ENCODE results near the gene KLHDC8B. TPM values are rescaled to one million over a fixed set of nuclear protein-coding genes. Genes with fewer than 3 reads are reported as not detected.

KLHDC8B gene
- total and polyA plus RNA-seq, 9 of the 15 experiments (the other 6 are each of a cell fraction or from before 2014, with no cell fraction given), result 6.9 to 34.8 (median 25.2) TPM

DNA sequence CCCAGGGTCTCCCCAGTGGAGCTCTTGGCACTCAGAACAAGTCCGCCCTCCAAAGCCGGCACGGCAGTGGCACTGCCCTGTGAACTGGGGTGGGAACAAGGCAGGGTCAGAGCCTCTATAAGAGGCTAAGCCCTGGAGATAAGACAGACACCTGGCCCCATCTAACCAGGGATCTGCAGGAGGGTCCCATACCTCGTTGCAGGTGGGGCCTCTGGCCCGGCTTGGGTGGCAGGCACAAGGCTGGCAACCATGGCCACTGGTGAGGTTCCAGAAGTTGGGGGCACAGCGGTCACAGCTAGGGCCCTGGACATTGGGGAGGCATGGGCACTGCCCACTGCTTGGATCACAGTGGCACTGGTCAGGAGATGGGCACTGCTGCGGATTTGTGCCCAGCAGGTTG lies 47.2 kb upstream of the KLHDC8B start (continued):
- TF ChIP-seq PRPF4 (IDR thresholded peaks at IDR 0.05; ENCODE audit: insufficient read depth, low read depth, low read length, poor library complexity, severe bottlenecking) (no peak), CBFB (CRISPR knock-in tag; IDR thresholded peaks at IDR 0.05) (no peak), BACH1 (tag; IDR thresholded peaks at IDR 0.05) (no peak)

DNA sequence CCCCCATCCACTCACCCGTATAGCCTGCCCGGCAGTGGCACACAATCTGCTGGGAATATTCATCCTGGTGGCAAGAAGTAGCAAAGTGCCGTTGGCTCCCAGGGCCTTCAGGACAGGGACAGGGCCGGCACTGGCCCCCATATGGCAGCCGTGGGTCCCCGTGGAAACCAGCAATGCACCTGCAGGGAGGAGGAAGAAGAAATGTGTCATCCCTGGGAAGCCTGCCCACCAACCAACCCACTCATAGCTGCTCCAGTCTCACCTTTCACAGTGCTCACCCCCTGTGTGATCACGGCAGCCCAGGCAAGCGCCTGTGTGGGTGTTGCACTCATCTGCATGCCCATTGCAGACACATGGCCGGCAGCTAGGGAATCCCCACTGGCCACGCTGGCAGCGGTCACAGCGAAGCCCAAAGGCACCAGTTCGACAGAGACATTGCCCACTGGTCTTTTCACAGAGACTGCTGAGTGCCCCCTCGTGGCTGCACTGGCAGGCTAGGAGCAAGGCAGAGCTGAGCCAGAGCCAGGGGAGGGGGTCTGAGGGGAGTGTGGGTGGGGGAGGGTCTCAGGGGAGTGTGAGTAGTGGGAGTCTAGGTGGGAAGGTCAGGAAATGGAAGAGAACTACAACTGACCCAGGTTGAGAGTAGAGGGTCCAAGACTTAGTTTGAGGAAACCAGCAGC lies 46.3 kb upstream of the KLHDC8B start:
- Histone ChIP-seq H3K79me2 (ENCODE audit: control insufficient read depth, insufficient read depth, low read length) (peaks cover 5% of the 10 kb centered on the region), H2AFZ (ENCODE audit: low read depth, low read length) (no peak overlapping the region), H3K27ac (ENCODE audit: extremely low read depth, low read depth, low read length) (no peak overlapping the region), H3K4me2 (ENCODE audit: insufficient read depth, low read length) (no peak overlapping the region), H3K9me1 (ENCODE audit: control insufficient read depth, insufficient read depth, low read length) (no peaks in the 10 kb centered on the region), H4K20me1 (replicated peaks; ENCODE audit: control insufficient read depth, insufficient read depth, low read length) (no peaks in the 10 kb centered on the region), H3K9me3 (replicated peaks; ENCODE audit: control insufficient read depth, insufficient read depth, low read depth, low read length) (no peaks in the 10 kb centered on the region), H3K4me3 (no peak overlapping the region), H3K27me3 (ENCODE audit: control insufficient read depth in 2 of 2, insufficient read depth in 2 of 2, low read length in 2 of 2) (no peaks in the 10 kb centered on the region), H3K36me3 (ENCODE audit: control insufficient read depth, insufficient read depth, low read length) (0 out of 3 replicates have a peak, but pooled peaks cover 2% of the 10 kb centered on the region), H3K9ac (ENCODE audit: insufficient read depth in 1 of 2, low read depth in 2 of 2, low read length in 2 of 2) (peak overlapping the region in 1 of 2 experiments; percentile 68; a peak in 1 of 4 replicates), H3K4me1 (replicated peaks in 1 of 2; ENCODE audit: control insufficient read depth in 2 of 2, insufficient read depth in 2 of 2, low read length in 2 of 2) (peaks cover 0 to 31% of the 10 kb centered on the region in 2 experiments; a peak in 2 of 5 replicates)
- no peak for FAIRE-seq
- in situ Hi-C loops (cut with MboI) (no loop called here), intact Hi-C loops (cut with micrococcal nuclease) (no loop called here)
- 43% methylated on average over 8 of the region's 14 CpGs for WGBS (ENCODE audit: insufficient coverage, low coverage, missing lambda C conversion rate)
- no TSS peak for BruUV-seq (replicated peaks)
- CTCF ChIA-PET (ENCODE audit: low intra/inter-chr PET ratio), result no interaction called here
- POLR2A ChIA-PET, result no interaction called here
- DNase-seq (ENCODE audit: extremely low read depth in 1 of 4, low spot score in 3 of 4), result peak in 1 of 4 experiments; percentile 18
- ATAC-seq, result no peak
- TF ChIP-seq, protein P1, sequence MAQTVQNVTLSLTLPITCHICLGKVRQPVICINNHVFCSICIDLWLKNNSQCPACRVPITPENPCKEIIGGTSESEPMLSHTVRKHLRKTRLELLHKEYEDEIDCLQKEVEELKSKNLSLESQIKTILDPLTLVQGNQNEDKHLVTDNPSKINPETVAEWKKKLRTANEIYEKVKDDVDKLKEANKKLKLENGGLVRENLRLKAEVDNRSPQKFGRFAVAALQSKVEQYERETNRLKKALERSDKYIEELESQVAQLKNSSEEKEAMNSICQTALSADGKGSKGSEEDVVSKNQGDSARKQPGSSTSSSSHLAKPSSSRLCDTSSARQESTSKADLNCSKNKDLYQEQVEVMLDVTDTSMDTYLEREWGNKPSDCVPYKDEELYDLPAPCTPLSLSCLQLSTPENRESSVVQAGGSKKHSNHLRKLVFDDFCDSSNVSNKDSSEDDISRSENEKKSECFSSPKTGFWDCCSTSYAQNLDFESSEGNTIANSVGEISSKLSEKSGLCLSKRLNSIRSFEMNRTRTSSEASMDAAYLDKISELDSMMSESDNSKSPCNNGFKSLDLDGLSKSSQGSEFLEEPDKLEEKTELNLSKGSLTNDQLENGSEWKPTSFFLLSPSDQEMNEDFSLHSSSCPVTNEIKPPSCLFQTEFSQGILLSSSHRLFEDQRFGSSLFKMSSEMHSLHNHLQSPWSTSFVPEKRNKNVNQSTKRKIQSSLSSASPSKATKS (CRISPR knock-in tag; IDR thresholded peaks at IDR 0.05), result no peak
- TF ChIP-seq POLR3G (IDR thresholded peaks at IDR 0.05; ENCODE audit: extremely low read depth, insufficient read length, insufficient replicate concordance), result no peak
- TF ChIP-seq, protein P2, sequence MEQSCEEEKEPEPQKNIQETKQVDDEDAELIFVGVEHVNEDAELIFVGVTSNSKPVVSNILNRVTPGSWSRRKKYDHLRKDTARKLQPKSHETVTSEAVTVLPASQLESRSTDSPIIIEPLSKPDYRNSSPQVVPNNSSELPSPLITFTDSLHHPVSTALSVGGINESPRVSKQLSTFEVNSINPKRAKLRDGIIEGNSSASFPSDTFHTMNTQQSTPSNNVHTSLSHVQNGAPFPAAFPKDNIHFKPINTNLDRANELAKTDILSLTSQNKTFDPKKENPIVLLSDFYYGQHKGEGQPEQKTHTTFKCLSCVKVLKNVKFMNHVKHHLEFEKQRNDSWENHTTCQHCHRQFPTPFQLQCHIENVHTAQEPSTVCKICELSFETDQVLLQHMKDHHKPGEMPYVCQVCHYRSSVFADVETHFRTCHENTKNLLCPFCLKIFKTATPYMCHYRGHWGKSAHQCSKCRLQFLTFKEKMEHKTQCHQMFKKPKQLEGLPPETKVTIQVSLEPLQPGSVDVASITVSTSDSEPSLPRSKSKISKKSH (CRISPR knock-in tag; IDR thresholded peaks at IDR 0.05), result no peak
- TF ChIP-seq KLF1 (tag; IDR thresholded peaks at IDR 0.05), result no peak
- TF ChIP-seq, protein P3, sequence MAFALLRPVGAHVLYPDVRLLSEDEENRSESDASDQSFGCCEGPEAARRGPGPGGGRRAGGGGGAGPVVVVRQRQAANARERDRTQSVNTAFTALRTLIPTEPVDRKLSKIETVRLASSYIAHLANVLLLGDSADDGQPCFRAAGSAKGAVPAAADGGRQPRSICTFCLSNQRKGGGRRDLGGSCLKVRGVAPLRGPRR (CRISPR knock-in tag; IDR thresholded peaks at IDR 0.05), result no peak
- TF ChIP-seq RAD21 (CRISPR knock-in tag; conservative IDR thresholded peaks at IDR 0.05 in 1 of 2, IDR thresholded peaks at IDR 0.05 in 1 of 2), result 0 out of 4 replicates have a peak, but pooled peaks of 1 of the 2 experiments have one; percentile 20
- no peak for TF ChIP-seq PHB (CRISPR knock-in tag; IDR thresholded peaks at IDR 0.05)
- TF ChIP-seq, protein P4, sequence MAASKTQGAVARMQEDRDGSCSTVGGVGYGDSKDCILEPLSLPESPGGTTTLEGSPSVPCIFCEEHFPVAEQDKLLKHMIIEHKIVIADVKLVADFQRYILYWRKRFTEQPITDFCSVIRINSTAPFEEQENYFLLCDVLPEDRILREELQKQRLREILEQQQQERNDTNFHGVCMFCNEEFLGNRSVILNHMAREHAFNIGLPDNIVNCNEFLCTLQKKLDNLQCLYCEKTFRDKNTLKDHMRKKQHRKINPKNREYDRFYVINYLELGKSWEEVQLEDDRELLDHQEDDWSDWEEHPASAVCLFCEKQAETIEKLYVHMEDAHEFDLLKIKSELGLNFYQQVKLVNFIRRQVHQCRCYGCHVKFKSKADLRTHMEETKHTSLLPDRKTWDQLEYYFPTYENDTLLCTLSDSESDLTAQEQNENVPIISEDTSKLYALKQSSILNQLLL (CRISPR knock-in tag; IDR thresholded peaks at IDR 0.05; ENCODE audit: borderline replicate concordance), result no peak
- TF ChIP-seq BDP1 (IDR thresholded peaks at IDR 0.05; ENCODE audit: insufficient read depth, insufficient read length), result no peak
- no peak for TF ChIP-seq STAT5B (CRISPR knock-in tag; IDR thresholded peaks at IDR 0.05)

Measured in K562 (cell line).